Kidney (tissue), 22 donors: ENCODE results near the gene BYSL. TPM values are rescaled to one million over a fixed set of nuclear protein-coding genes. Genes with fewer than 3 reads are reported as not detected.

Experiments
- DNase-seq, 5 donors: peaks; one replicate each; pipeline ENCODE4 v3.0.0-alpha.2; 2013 to 2020
- FAIRE-seq: peaks from 2 replicates; lab custom pipeline; 2012; peaks lifted over from hg19 to GRCh38; lab: Jason Lieb, UNC
- H3K27ac ChIP-seq, 2 donors: one replicate each; pipeline ENCODE4 v1.7.0; 2013; ENCODE audit warnings: low read depth in 2 of 2, low read length in 2 of 2, inconsistent platforms in 1 of 2
- H3K27me3 ChIP-seq: one replicate; pipeline ENCODE4 v1.7.1; 2013; ENCODE audit warnings: low read length, inconsistent platforms; ENCODE audit not compliant: control insufficient read depth, insufficient read depth
- H3K36me3 ChIP-seq, 3 donors: one replicate each; pipeline versions ENCODE4 v1.7.0 to v1.7.1; 2013; ENCODE audit warnings: low read length in 3 of 3, control low read depth in 1 of 3, inconsistent platforms in 1 of 3; ENCODE audit not compliant: insufficient read depth in 3 of 3, control insufficient read depth in 2 of 3
- H3K4me1 ChIP-seq, 3 donors: one replicate each; pipeline versions ENCODE4 v1.7.0 to v1.7.1; 2013; ENCODE audit warnings: low read length in 3 of 3, inconsistent platforms in 1 of 3, low read depth in 1 of 3; ENCODE audit not compliant: control insufficient read depth in 2 of 3, insufficient read depth in 2 of 3
- H3K4me3 ChIP-seq, 3 donors: one replicate each; pipeline versions ENCODE4 v1.7.0 to v1.8.1; 2013; ENCODE audit warnings: low read length in 3 of 3, control low read depth in 1 of 3, inconsistent platforms in 1 of 3
- H3K9ac ChIP-seq, 3 donors: one replicate each; pipeline versions ENCODE4 v1.7.0 to v1.7.1; 2013; ENCODE audit warnings: low read length in 3 of 3, control low read depth in 1 of 3, inconsistent platforms in 1 of 3
- H3K9me3 ChIP-seq, 3 donors: one replicate each; pipeline versions ENCODE4 v1.7.0 to v1.7.1; 2013; ENCODE audit warnings: low read length in 3 of 3, control low read depth in 1 of 3, inconsistent platforms in 1 of 3; ENCODE audit not compliant: control insufficient read depth in 2 of 3, insufficient read depth in 1 of 3
- CTCF ChIP-seq: IDR thresholded peaks from 3 replicates; pipeline ENCODE4 v1.5.1; 2012; ENCODE audit warnings: mild to moderate bottlenecking, moderate library complexity, borderline replicate concordance; ENCODE audit not compliant: insufficient read depth; ENCODE audit errors: extremely low read depth
- intact Hi-C: fragments of 100-400 bp; cut with DNase I; formaldehyde crosslinking; loops from one replicate; pipeline ENCODE4 v1.11.1; 2022
- long read RNA-seq, 10 donors: library from polyadenylated mRNA in 1 of 10; unstranded in 1 of 10; transcript quantifications; one replicate each; pipeline ENCODE4 v2.0.0 and lab custom pipeline, GENCODE V29; 2021 to 2026
- polyA plus RNA-seq: library from polyadenylated mRNA; stranded (reverse); fragments of 350-450 nt; fragmentation: Illumina TruSeq; extraction: RNeasy Lipid Tissue Mini Kit (QIAGEN cat#74804); gene quantifications from one replicate; pipeline ENCODE4 v1.2.3, GENCODE V29; 2014; ENCODE audit warnings: low read depth, low replicate concordance; ENCODE audit not compliant: insufficient read depth
- total RNA-seq: library from RNA; stranded (reverse); fragmentation: NEBNext Ultra II Directional; extraction: Animal tissue kit (Norgen Biotek cat#: 25700); gene quantifications from one replicate; pipeline ENCODE4 v1.2.1, GENCODE V29; 2021
- donor health status: control.
- donor health status: control.
- donor health status: control.
- donor health status: control.
- donor health status: control.
- donor health status: DM: yes; HTN: yes; CAD: no.
- donor health status: Normal renal cell carcinoma (clear cell type).

The BYSL gene
- total RNA-seq (14.3 TPM), polyA plus RNA-seq (10.1 TPM)
- long read RNA-seq, donor 1, partial matches to known transcripts: 6 of 8 reads
- long read RNA-seq, donor 1, other reads (novel, unspliced or antisense): 0 of 8 reads
- long read RNA-seq, donor 2, partial matches to known transcripts: 21 of 25 reads
- long read RNA-seq, donor 2, other reads (novel, unspliced or antisense): 0 of 25 reads
- long read RNA-seq, donor 3, transcript BYSL-201 (7 exons, 2,029 nt): major isoform, 5 of 13 reads
- long read RNA-seq, donor 3, partial matches to known transcripts: 8 of 13 reads
- long read RNA-seq, donor 3, other reads (novel, unspliced or antisense): 0 of 13 reads
- long read RNA-seq, donor 4, transcript BYSL-201 (7 exons, 2,029 nt): major isoform, 6 of 6 reads
- long read RNA-seq, donor 4, partial matches to known transcripts: 0 of 6 reads
- long read RNA-seq, donor 4, other reads (novel, unspliced or antisense): 0 of 6 reads
- long read RNA-seq, donor 5, partial matches to known transcripts: 0 of 1 reads
- long read RNA-seq, donor 5, other reads (novel, unspliced or antisense): 0 of 1 reads
- long read RNA-seq, donor 6, partial matches to known transcripts: 0 of 3 reads
- long read RNA-seq, donor 6, other reads (novel, unspliced or antisense): 0 of 3 reads
- long read RNA-seq, donor 7, transcript BYSL-201 (7 exons, 2,029 nt): major isoform, 6 of 9 reads
- long read RNA-seq, donor 7, partial matches to known transcripts: 1 of 9 reads
- long read RNA-seq, donor 7, other reads (novel, unspliced or antisense): 2 of 9 reads
- long read RNA-seq, donor 8, partial matches to known transcripts: 14 of 16 reads
- long read RNA-seq, donor 8, other reads (novel, unspliced or antisense): 0 of 16 reads
- long read RNA-seq, donor 9, partial matches to known transcripts: 0 of 1 reads
- long read RNA-seq, donor 9, other reads (novel, unspliced or antisense): 0 of 1 reads
- long read RNA-seq, donor 10, partial matches to known transcripts: 10 of 13 reads
- long read RNA-seq, donor 10, other reads (novel, unspliced or antisense): 0 of 13 reads

GRCh38 chr6:41920921-41921711 is at the start of gene BYSL, which contains the start of gene MED20:
Gene BYSL (plus strand): TSS chr6:41921499. CDS start chr6:41921563, 64 bp downstream.
Gene MED20 (minus strand): TSS chr6:41921139. CDS start chr6:41921018, 121 bp downstream.
- FAIRE-seq (no peak), DNase-seq (peak; percentile 95 to 98 (median 96))
- H3K9me3 ChIP-seq: no peaks in the 10 kb centered on the region
- H3K27ac ChIP-seq: peak within 1 kb of the TSS; percentile 98 to 100
- H3K9ac ChIP-seq: peak within 1 kb of the TSS; percentile 99 to 100 (median 99)
- peak within 1 kb of the TSS; percentile 99 to 100 (median 100) for H3K4me3 ChIP-seq
- peaks cover 7 to 18% (median 13%) of the 10 kb centered on the region in 3 donors for H3K4me1 ChIP-seq
- peaks cover 0 to 3% (median 0%) of the 10 kb centered on the region in 3 donors for H3K36me3 ChIP-seq
- TF ChIP-seq CTCF: peak; percentile 84
- intact Hi-C loops: no loop called here
- H3K27me3 ChIP-seq: no peaks in the 10 kb centered on the region

GRCh38 chr6:41871691-41872090 is 49.6 kb upstream of the BYSL start:
- no peaks in the 10 kb centered on the region for H3K9me3 ChIP-seq
- H3K27me3 ChIP-seq: no peaks in the 10 kb centered on the region
- intact Hi-C loops: no loop called here
- no peak for TF ChIP-seq CTCF
- FAIRE-seq (no peak), DNase-seq (no peak)
- H3K4me1 ChIP-seq: no peaks in the 10 kb centered on the region
- H3K4me3 ChIP-seq: no peak overlapping the region
- H3K27ac ChIP-seq: no peak overlapping the region
- no peak overlapping the region for H3K9ac ChIP-seq
- no peaks in the 10 kb centered on the region for H3K36me3 ChIP-seq

GRCh38 chr6:41872147-41872546 is 49.2 kb upstream of the BYSL start:
- FAIRE-seq (no peak), DNase-seq (no peak)
- Histone ChIP-seq H3K27me3 (no peaks in the 10 kb centered on the region), H3K4me3 (no peak overlapping the region), H3K27ac (no peak overlapping the region), H3K4me1 (no peaks in the 10 kb centered on the region), H3K9me3 (no peaks in the 10 kb centered on the region), H3K36me3 (no peaks in the 10 kb centered on the region), H3K9ac (no peak overlapping the region)
- intact Hi-C loops: no loop called here
- no peak for TF ChIP-seq CTCF
